Endothelial cell (in vitro differentiated cells): ENCODE data around the gene INSIG2. TPM values are rescaled to one million over a fixed set of nuclear protein-coding genes. Genes with fewer than 3 reads are reported as not detected.

Experiments used
- DNase-seq: peaks from one replicate; pipeline ENCODE4 v3.0.0; 2021; ENCODE audit warnings: low spot score
- H3K27ac Mint-ChIP-seq: one replicate; pipeline ENCODE4 v1.8.0; 2021; ENCODE audit warnings: mixed read lengths, inconsistent platforms; ENCODE audit not compliant: unreplicated experiment
- H3K27me3 Mint-ChIP-seq: one replicate; pipeline ENCODE4 v1.8.0; 2021; ENCODE audit warnings: mild to moderate bottlenecking, moderate library complexity, mixed read lengths, inconsistent platforms; ENCODE audit not compliant: unreplicated experiment
- H3K36me3 Mint-ChIP-seq: one replicate; pipeline ENCODE4 v1.8.0; 2021; ENCODE audit warnings: mild to moderate bottlenecking, low read depth, mixed read lengths, inconsistent platforms; ENCODE audit not compliant: unreplicated experiment
- H3K4me1 Mint-ChIP-seq: one replicate; pipeline ENCODE4 v1.8.0; 2021; ENCODE audit warnings: mild to moderate bottlenecking, mixed read lengths, inconsistent platforms; ENCODE audit not compliant: unreplicated experiment
- H3K4me3 Mint-ChIP-seq: one replicate; pipeline ENCODE4 v1.8.0; 2021; ENCODE audit warnings: mild to moderate bottlenecking, mixed read lengths, inconsistent platforms; ENCODE audit not compliant: unreplicated experiment
- H3K9me3 Mint-ChIP-seq: one replicate; pipeline ENCODE4 v1.8.0; 2021; ENCODE audit warnings: mixed read lengths, inconsistent platforms; ENCODE audit not compliant: unreplicated experiment
- total RNA-seq: library from RNA; stranded (reverse); fragmentation: NEBNext Ultra II Directional; extraction: Animal tissue kit (Norgen Biotek cat#: 25700); gene quantifications from one replicate; pipeline ENCODE4 v1.2.1, GENCODE V29; 2021; ENCODE audit not compliant: unreplicated experiment
- TF ChIP-seq, protein P1 (sequence below): fragments of 200-600 bp; sonication (generic); IDR thresholded peaks from one replicate; pipeline ENCODE4 v1.5.0; 2021; ENCODE audit warnings: antibody characterized with exemption; ENCODE audit not compliant: unreplicated experiment

INSIG2 gene
- total RNA-seq, 1 donor from 2014 or later = 21.2 TPM

DNA sequence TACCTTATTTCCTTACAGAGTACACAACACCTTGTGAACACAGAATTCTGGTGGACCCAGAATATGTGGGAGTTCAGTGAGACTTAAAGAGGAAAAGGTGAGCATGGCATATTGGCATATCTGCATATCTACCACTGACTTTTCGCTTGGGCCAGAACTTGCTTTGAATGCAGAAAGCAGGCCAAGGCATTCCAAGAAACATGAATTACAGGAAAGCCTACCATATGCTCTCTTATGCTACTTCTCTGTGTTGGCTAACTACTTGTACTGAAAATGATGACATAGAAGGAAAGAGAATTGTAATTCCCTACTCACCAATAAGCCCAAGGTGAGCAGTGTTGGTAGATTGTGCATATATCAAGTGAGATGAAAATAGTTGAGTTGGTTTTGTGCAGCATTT lies 43.0 kb upstream of the INSIG2 start:
- no peak overlapping the region for H3K27ac Mint-ChIP-seq
- no peaks in the 10 kb centered on the region for H3K4me1 Mint-ChIP-seq
- no peak overlapping the region for H3K4me3 Mint-ChIP-seq
- no peaks in the 10 kb centered on the region for H3K9me3 Mint-ChIP-seq
- TF ChIP-seq, protein P1, sequence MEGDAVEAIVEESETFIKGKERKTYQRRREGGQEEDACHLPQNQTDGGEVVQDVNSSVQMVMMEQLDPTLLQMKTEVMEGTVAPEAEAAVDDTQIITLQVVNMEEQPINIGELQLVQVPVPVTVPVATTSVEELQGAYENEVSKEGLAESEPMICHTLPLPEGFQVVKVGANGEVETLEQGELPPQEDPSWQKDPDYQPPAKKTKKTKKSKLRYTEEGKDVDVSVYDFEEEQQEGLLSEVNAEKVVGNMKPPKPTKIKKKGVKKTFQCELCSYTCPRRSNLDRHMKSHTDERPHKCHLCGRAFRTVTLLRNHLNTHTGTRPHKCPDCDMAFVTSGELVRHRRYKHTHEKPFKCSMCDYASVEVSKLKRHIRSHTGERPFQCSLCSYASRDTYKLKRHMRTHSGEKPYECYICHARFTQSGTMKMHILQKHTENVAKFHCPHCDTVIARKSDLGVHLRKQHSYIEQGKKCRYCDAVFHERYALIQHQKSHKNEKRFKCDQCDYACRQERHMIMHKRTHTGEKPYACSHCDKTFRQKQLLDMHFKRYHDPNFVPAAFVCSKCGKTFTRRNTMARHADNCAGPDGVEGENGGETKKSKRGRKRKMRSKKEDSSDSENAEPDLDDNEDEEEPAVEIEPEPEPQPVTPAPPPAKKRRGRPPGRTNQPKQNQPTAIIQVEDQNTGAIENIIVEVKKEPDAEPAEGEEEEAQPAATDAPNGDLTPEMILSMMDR = no peak
- no peaks in the 10 kb centered on the region for H3K27me3 Mint-ChIP-seq
- no peaks in the 10 kb centered on the region for H3K36me3 Mint-ChIP-seq
- no peak for DNase-seq

DNA sequence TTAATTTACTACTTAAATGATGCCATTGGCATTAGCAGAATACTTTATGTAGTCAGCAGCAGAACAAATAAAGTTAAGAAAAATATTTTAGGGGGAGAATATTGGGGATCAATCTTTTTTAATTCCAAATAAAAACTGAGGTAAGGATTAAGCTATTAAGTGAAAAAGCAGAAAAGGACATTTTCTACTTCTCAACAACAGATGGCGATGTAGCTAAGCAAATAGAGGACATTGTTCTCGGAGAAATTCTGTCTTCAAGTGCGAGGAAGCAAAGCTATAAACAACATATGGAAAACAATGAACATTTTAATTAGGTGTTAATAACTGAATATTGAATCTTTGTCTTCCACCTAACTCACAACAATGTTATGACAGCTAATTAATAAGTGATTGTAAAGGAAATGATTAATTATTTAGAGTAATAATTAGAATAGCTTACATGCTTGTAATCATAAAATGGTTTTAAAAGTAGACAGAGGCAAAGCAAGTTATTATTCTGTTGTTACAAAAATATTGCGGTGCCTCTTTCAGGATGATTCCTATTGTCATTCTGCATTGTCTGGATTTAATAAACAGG lies 41.5 kb upstream of the INSIG2 start:
- Mint-ChIP-seq H3K27ac (no peak overlapping the region), H3K4me1 (no peaks in the 10 kb centered on the region), H3K9me3 (no peaks in the 10 kb centered on the region), H3K36me3 (no peaks in the 10 kb centered on the region), H3K27me3 (no peaks in the 10 kb centered on the region), H3K4me3 (no peak overlapping the region)
- no peak for DNase-seq
- TF ChIP-seq, protein P1 = peak; percentile 45

DNA sequence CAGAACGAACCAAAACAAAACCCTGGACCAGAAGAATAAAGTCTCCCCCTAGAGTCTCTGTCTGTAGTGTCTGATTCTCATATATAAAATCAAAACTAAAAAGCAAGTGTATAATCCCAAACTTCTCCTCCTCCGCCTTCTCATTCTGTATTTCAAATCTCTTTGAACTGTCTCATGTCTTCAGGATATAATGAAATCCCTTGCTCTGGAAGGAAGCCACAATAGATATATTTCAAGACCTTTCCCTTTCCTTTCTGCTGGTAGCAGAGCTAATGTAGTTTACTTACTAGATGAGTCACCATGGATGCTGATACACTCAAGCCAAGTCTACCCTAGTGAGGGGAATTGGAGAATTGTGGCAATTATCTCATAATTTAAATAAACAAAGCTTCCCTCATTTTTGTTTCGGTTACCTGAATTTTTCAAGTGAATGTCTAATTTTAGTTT lies 40.9 kb upstream of the INSIG2 start:
- no peak overlapping the region for H3K4me3 Mint-ChIP-seq
- H3K36me3 Mint-ChIP-seq = no peaks in the 10 kb centered on the region
- H3K27me3 Mint-ChIP-seq = no peaks in the 10 kb centered on the region
- H3K27ac Mint-ChIP-seq = no peak overlapping the region
- no peaks in the 10 kb centered on the region for H3K4me1 Mint-ChIP-seq
- TF ChIP-seq, protein P1 = no peak
- H3K9me3 Mint-ChIP-seq = no peaks in the 10 kb centered on the region
- DNase-seq = no peak

DNA sequence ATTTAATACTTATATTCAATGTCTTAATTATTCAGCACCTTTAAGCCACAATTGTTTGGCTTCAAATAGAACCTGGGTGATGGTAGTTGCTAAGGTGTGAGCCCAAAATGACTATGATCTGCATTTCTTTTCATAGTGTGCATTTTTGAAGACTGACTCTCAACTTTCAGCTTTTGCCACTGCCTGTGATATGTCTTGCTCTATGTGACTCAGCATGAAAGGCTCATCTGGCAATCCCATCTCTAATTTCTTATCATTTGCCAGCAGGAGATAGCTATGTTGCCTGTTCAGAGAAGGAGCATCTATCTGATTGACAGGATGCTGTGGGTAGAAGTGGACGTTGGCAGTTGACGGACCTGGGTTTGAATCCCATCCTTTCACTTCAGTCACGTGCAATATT lies 39.9 kb upstream of the INSIG2 start:
- no peaks in the 10 kb centered on the region for H3K4me1 Mint-ChIP-seq
- H3K27me3 Mint-ChIP-seq = no peaks in the 10 kb centered on the region
- H3K4me3 Mint-ChIP-seq = no peak overlapping the region
- H3K27ac Mint-ChIP-seq = no peak overlapping the region
- TF ChIP-seq, protein P1 = no peak
- DNase-seq = no peak
- no peaks in the 10 kb centered on the region for H3K36me3 Mint-ChIP-seq
- H3K9me3 Mint-ChIP-seq = no peaks in the 10 kb centered on the region

DNA sequence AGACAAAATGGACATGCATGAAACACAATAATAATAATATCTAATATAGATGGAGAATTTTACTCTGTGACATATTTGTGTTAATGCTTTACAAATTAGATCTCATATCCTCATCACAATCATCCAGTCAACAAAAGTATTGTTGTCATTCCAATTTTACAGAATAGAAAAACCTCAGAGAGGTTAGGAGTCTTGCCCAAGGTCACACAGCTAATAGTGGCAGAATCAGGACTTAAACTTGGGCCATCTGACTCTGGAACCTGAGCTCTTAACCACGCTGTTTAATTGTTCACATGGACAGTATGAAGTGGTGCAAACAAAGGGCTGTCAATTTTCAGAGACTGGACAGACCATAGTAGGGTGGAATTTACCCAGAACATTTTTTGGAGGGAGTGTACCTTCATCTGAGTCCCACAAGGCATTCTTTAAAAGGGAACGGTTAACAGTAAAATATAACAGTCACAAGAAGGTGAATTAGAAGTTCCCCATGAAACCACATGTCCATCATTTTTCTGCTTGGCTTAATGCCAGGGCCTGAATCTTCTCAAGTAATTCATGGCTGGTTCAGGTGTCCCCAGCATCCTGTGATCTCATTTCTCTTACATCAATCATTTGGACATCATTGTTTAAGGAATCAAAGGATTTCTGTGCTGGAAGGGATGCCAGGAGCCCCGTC lies 39.0 kb upstream of the INSIG2 start:
- Mint-ChIP-seq H3K27me3 (no peaks in the 10 kb centered on the region), H3K9me3 (no peaks in the 10 kb centered on the region), H3K36me3 (no peaks in the 10 kb centered on the region), H3K27ac (no peak overlapping the region), H3K4me3 (no peak overlapping the region), H3K4me1 (no peaks in the 10 kb centered on the region)
- DNase-seq = no peak
- TF ChIP-seq, protein P1 = no peak
